Naive thymus-derived CD4-positive, alpha-beta T cell (primary cell): ENCODE measurements around the gene ERCC6. TPM values are rescaled to one million over a fixed set of nuclear protein-coding genes. Genes with fewer than 3 reads are reported as not detected.

ENCODE experiments used
- ATAC-seq: fragments of 150-1000 bp; cut with Tn5 transposase; 2 replicates; pipeline ENCODE4 v1.10.0; 2021; ENCODE audit warnings: mild to moderate bottlenecking, moderate library complexity
- CTCF ChIA-PET: fragments of 350-600 bp; sonication (Branson Sonifier 250); formaldehyde crosslinking; loops from one replicate; lab custom pipeline; 2021; ENCODE audit warnings: antibody characterized with exemption; lab: Charles Lee
- POLR2A ChIA-PET: fragments of 350-600 bp; sonication (Branson Sonifier 250); formaldehyde crosslinking; loops from one replicate; lab custom pipeline; 2021; ENCODE audit warnings: antibody characterized with exemption, inconsistent platforms; lab: Charles Lee
- DNase-seq, 9 donors: peaks; one replicate each; pipeline versions ENCODE4 v3.0.0 to v3.0.0-alpha.2; 2020 to 2022; ENCODE audit warnings: mixed read lengths in 1 of 9
- H3K27ac ChIP-seq: one replicate; pipeline ENCODE4 v1.7.0; 2013; ENCODE audit warnings: mild to moderate bottlenecking, low read depth, low read length, moderate library complexity
- H3K27me3 ChIP-seq, 2 donors: one replicate each; pipeline ENCODE4 v1.7.0; 2013; ENCODE audit warnings: low read length in 2 of 2, mild to moderate bottlenecking in 2 of 2, moderate library complexity in 2 of 2; ENCODE audit not compliant: control insufficient read depth in 2 of 2, insufficient read depth in 2 of 2
- H3K36me3 ChIP-seq, 3 experiments: 1 replicate in 2 of 3; 2 replicates in 1 of 3; pipeline ENCODE4 v1.7.0; 2013; ENCODE audit warnings: low read length in 3 of 3, mild to moderate bottlenecking in 3 of 3, moderate library complexity in 1 of 3; ENCODE audit not compliant: insufficient read depth in 3 of 3, control insufficient read depth in 2 of 3
- H3K4me1 ChIP-seq, 2 donors: one replicate each; pipeline ENCODE4 v1.7.0; 2013; ENCODE audit warnings: low read length in 2 of 2, mild to moderate bottlenecking in 2 of 2, moderate library complexity in 1 of 2; ENCODE audit not compliant: control insufficient read depth in 2 of 2, insufficient read depth in 2 of 2
- H3K4me3 ChIP-seq: 2 replicates; pipeline ENCODE4 v1.7.0; 2013; ENCODE audit warnings: mild to moderate bottlenecking, low read length
- H3K9me3 ChIP-seq, 3 experiments: 1 replicate in 2 of 3; 2 replicates in 1 of 3; pipeline ENCODE4 v1.7.0; 2013; ENCODE audit warnings: low read length in 3 of 3; ENCODE audit not compliant: control insufficient read depth in 2 of 3
- H3K27ac Mint-ChIP-seq, 9 donors: one replicate each; pipeline ENCODE4 v1.8.0; 2020 to 2022; ENCODE audit warnings: mixed read lengths in 9 of 9, mild to moderate bottlenecking in 8 of 9, moderate library complexity in 5 of 9, inconsistent platforms in 2 of 9
- H3K27me3 Mint-ChIP-seq, 5 donors: one replicate each; pipeline ENCODE4 v1.8.0; 2021 to 2022; ENCODE audit warnings: mixed read lengths in 5 of 5, mild to moderate bottlenecking in 1 of 5
- H3K36me3 Mint-ChIP-seq, 5 donors: one replicate each; pipeline ENCODE4 v1.8.0; 2020 to 2022; ENCODE audit warnings: mixed read lengths in 5 of 5, mild to moderate bottlenecking in 3 of 5, inconsistent platforms in 1 of 5
- H3K4me1 Mint-ChIP-seq, 7 donors: one replicate each; pipeline ENCODE4 v1.8.0; 2020 to 2022; ENCODE audit warnings: mixed read lengths in 7 of 7, mild to moderate bottlenecking in 3 of 7, inconsistent platforms in 1 of 7
- H3K4me3 Mint-ChIP-seq, 10 donors: one replicate each; pipeline ENCODE4 v1.8.0; 2020 to 2022; ENCODE audit warnings: mild to moderate bottlenecking in 10 of 10, mixed read lengths in 10 of 10, moderate library complexity in 6 of 10, inconsistent platforms in 2 of 10
- H3K9me3 Mint-ChIP-seq, 11 donors: one replicate each; pipeline ENCODE4 v1.8.0; 2020 to 2022; ENCODE audit warnings: mixed read lengths in 11 of 11, mild to moderate bottlenecking in 4 of 11, inconsistent platforms in 1 of 11, moderate library complexity in 1 of 11
- intact Hi-C, 2 donors: fragments of 100-400 bp; cut with micrococcal nuclease; formaldehyde crosslinking; loops; one replicate each; pipeline ENCODE4 v1.15.1; 2023
- polyA plus RNA-seq, 2 donors: library from polyadenylated mRNA; unstranded; fragments of 300-500 nt; fragmentation: Illumina TruSeq; gene quantifications; one replicate each; pipeline ENCODE4 v1.2.3, GENCODE V29; 2021
- total RNA-seq, 6 experiments: library from RNA in 5 of 6; stranded (reverse) in 5 of 6; gene quantifications; 1 replicate in 5 of 6; 2 replicates in 1 of 6; pipeline ENCODE4 v1.2.3 and lab custom pipeline; 2021 to 2026

The ERCC6 gene
- total and polyA plus RNA-seq, 7 experiments from 2014 or later: 11.0 to 50.7 (median 31.4) TPM

DNA sequence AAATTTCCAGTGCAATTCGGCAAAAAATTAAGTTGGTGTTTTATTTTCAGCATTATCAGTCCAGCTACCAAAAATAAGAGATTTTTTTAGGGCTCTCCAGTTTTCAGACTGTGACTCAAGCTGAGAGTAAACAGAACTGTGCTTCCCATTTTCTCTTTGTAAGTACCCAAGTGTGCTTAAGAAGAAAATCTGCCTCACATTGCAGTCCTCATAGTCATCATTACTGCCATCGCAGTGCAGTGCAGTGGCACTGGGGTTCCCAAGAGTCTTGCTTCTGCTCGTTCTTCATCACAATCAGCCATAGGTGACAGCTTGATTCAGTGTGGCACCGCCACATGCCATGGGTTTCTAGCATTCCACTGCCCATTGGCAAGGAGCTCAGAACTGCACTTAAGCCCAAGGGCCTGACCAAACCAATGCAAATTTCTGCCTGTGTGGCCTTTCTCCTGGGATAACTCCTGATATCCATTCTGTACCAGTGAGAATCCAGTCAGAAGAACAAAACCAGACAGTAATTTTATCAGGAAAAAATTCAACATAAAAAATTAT lies 25.6 kb upstream of the ERCC6 start:
- H3K27me3 ChIP-seq: no peaks in the 10 kb centered on the region
- no peak overlapping the region for H3K27ac ChIP-seq
- no peaks in the 10 kb centered on the region for H3K36me3 Mint-ChIP-seq
- no peaks in the 10 kb centered on the region for H3K9me3 ChIP-seq
- H3K4me1 ChIP-seq: no peaks in the 10 kb centered on the region
- no peak for ATAC-seq
- DNase-seq: no peak
- no peak overlapping the region for H3K4me3 ChIP-seq
- H3K9me3 Mint-ChIP-seq: peaks cover 0 to 5% (median 0%) of the 10 kb centered on the region in 11 donors
- intact Hi-C loops: no loop called here
- H3K27me3 Mint-ChIP-seq: peaks cover 15 to 40% (median 21%) of the 10 kb centered on the region in 5 donors
- no peak overlapping the region for H3K4me3 Mint-ChIP-seq
- no peaks in the 10 kb centered on the region for H3K36me3 ChIP-seq
- ChIA-PET POLR2A (no interaction called here), CTCF (no interaction called here)
- H3K4me1 Mint-ChIP-seq: peaks cover 0 to 4% (median 0%) of the 10 kb centered on the region in 7 donors
- no peak overlapping the region for H3K27ac Mint-ChIP-seq

DNA sequence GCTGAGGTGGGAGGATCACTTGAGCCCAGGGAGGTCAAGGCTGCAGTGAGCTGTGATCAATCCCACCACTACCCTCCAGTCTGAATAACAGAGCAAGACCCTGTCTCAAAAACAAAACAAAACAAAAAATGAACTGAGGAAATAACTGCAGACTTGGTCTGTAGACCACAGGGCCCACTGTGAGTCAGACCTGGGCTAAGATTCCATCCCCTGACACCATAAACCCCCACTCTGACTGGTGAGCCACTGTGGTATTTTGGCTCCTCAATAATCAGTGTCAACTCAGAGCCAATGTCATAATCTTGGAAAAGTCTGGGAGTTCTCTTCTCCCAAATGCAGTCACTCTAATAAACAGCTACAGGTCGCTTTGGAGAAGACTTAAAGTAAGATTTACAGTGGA lies 24.0 kb upstream of the ERCC6 start:
- CTCF ChIA-PET: no interaction called here
- no peak overlapping the region for H3K4me3 Mint-ChIP-seq
- no peak overlapping the region for H3K27ac Mint-ChIP-seq
- H3K36me3 Mint-ChIP-seq: no peaks in the 10 kb centered on the region
- Histone ChIP-seq H3K27me3 (no peaks in the 10 kb centered on the region), H3K9me3 (no peaks in the 10 kb centered on the region), H3K4me1 (no peaks in the 10 kb centered on the region), H3K4me3 (no peak overlapping the region), H3K27ac (no peak overlapping the region), H3K36me3 (no peaks in the 10 kb centered on the region)
- H3K27me3 Mint-ChIP-seq: peaks cover 13 to 46% (median 22%) of the 10 kb centered on the region in 5 donors
- intact Hi-C loops: no loop called here
- peaks cover 0 to 2% (median 0%) of the 10 kb centered on the region in 11 donors for H3K9me3 Mint-ChIP-seq
- POLR2A ChIA-PET: no interaction called here
- ATAC-seq (no peak), DNase-seq (no peak)
- H3K4me1 Mint-ChIP-seq: peaks cover 0 to 2% (median 0%) of the 10 kb centered on the region in 7 donors

DNA sequence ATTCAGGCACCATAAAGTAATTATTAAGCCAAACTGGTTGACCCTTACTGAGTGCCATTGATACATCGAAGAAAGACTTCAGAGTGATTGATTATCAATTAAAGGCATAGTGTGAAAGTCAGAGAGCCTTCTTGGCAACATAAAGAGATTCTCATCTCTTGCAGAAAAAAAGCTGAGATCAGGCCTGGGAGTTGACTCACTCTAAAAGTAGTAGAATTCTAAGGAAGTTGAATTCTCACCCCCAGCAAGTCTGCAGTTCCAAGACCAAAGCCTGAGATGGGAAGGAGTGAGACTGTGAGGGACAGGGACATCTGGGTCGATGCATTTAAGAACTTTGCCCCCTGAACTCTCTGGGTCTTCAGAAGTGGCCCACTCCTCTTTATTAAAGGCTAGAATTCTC lies 21.6 kb upstream of the ERCC6 start:
- Mint-ChIP-seq H3K9me3 (peaks cover 0 to 13% (median 3%) of the 10 kb centered on the region in 11 donors), H3K36me3 (peaks cover 0 to 2% (median 0%) of the 10 kb centered on the region in 5 donors), H3K4me3 (no peak overlapping the region), H3K27ac (no peak overlapping the region), H3K27me3 (peaks cover 9 to 36% (median 23%) of the 10 kb centered on the region in 5 donors), H3K4me1 (no peaks in the 10 kb centered on the region)
- Histone ChIP-seq H3K27me3 (no peaks in the 10 kb centered on the region), H3K4me1 (no peaks in the 10 kb centered on the region), H3K9me3 (peaks cover 0 to 5% (median 0%) of the 10 kb centered on the region in 3 experiments), H3K36me3 (no peaks in the 10 kb centered on the region), H3K27ac (no peak overlapping the region), H3K4me3 (no peak overlapping the region)
- ChIA-PET CTCF (no interaction called here), POLR2A (no interaction called here)
- intact Hi-C loops: no loop called here
- no peak for ATAC-seq
- DNase-seq: no peak

DNA sequence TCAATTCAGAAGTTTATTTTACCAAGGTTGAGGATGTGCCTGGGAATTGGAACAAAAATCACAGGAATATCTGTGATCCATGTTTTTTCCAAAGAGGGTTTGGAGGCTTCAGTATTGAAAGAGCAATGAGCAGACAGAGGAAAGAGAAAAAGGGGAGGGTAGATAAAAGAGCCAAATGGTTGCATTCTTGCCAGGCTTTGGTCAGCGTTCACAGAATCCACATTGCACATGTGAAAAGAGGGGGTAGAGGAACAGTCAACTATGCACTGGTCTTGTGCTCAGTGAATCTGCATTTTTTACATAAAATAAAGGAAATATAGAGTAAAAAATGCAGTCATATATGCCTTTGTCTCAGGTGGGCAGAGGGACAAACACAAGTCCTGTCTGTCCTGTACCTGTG lies 20.6 kb upstream of the ERCC6 start:
- Mint-ChIP-seq H3K27me3 (peaks cover 8 to 34% (median 23%) of the 10 kb centered on the region in 5 donors), H3K27ac (no peak overlapping the region), H3K4me1 (no peaks in the 10 kb centered on the region), H3K9me3 (peaks cover 0 to 17% (median 6%) of the 10 kb centered on the region in 11 donors), H3K36me3 (peaks cover 0 to 5% (median 0%) of the 10 kb centered on the region in 5 donors), H3K4me3 (no peak overlapping the region)
- Histone ChIP-seq H3K27me3 (no peaks in the 10 kb centered on the region), H3K36me3 (no peaks in the 10 kb centered on the region), H3K4me3 (no peak overlapping the region), H3K27ac (no peak overlapping the region), H3K4me1 (no peaks in the 10 kb centered on the region), H3K9me3 (peaks cover 0 to 5% (median 0%) of the 10 kb centered on the region in 3 experiments)
- intact Hi-C loops: no loop called here
- POLR2A ChIA-PET: no interaction called here
- DNase-seq (no peak), ATAC-seq (no peak)
- CTCF ChIA-PET: no interaction called here

DNA sequence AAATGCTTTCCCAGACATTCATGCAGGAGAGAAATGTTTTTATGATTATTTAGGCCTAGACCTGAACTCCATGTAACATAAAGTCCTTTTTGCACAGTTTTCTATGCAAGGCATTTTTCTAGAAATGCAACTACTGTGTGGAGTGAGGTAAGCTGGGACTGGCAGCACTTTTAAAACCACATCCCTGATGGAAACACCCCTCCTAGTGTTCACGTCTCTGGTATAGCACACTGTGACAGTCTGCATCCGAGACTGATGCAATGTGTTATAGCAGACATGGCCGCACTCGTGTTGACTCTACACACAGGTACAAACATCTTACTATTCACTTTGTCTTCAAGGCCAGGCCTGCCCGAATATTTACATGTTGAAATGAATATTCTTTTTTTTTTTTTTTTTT lies 19.3 kb upstream of the ERCC6 start:
- ATAC-seq (no peak), DNase-seq (no peak)
- no peaks in the 10 kb centered on the region for H3K4me1 ChIP-seq
- Mint-ChIP-seq H3K27me3 (peaks cover 11 to 31% (median 23%) of the 10 kb centered on the region in 5 donors), H3K9me3 (peaks cover 0 to 23% (median 6%) of the 10 kb centered on the region in 11 donors), H3K4me3 (no peak overlapping the region), H3K4me1 (no peaks in the 10 kb centered on the region), H3K27ac (no peak overlapping the region), H3K36me3 (peaks cover 0 to 5% (median 0%) of the 10 kb centered on the region in 5 donors)
- intact Hi-C loops: no loop called here
- H3K27ac ChIP-seq: no peak overlapping the region
- no peaks in the 10 kb centered on the region for H3K36me3 ChIP-seq
- ChIA-PET CTCF (no interaction called here), POLR2A (no interaction called here)
- no peaks in the 10 kb centered on the region for H3K27me3 ChIP-seq
- H3K9me3 ChIP-seq: peaks cover 0 to 5% (median 0%) of the 10 kb centered on the region in 3 experiments
- no peak overlapping the region for H3K4me3 ChIP-seq

DNA sequence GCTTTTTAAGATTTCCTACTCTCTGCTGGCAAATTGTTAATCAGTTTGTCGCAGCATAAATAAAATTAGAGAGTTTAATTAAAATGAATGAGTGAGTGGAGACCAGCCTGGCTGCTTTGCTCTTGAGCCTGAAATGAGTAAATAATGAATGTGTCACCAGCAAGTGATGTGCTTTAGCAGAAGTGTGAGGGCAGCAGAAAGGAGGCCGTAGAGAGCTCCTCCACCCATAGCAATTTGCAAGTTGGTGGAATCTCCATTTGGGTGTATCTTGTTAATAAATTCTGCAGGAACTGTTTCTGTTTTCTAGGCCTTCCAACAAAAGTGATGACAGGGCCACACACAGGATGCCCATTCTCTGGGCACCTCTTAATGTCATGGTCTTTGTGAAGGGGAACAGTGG lies 18.8 kb upstream of the ERCC6 start:
- Histone ChIP-seq H3K36me3 (no peaks in the 10 kb centered on the region), H3K4me1 (no peaks in the 10 kb centered on the region), H3K27me3 (no peaks in the 10 kb centered on the region), H3K9me3 (peaks cover 0 to 5% (median 0%) of the 10 kb centered on the region in 3 experiments), H3K27ac (no peak overlapping the region), H3K4me3 (no peak overlapping the region)
- ChIA-PET POLR2A (no interaction called here), CTCF (no interaction called here)
- H3K36me3 Mint-ChIP-seq: peaks cover 0 to 5% (median 0%) of the 10 kb centered on the region in 5 donors
- H3K27me3 Mint-ChIP-seq: peaks cover 13 to 33% (median 28%) of the 10 kb centered on the region in 5 donors
- H3K4me3 Mint-ChIP-seq: no peak overlapping the region
- H3K27ac Mint-ChIP-seq: no peak overlapping the region
- H3K9me3 Mint-ChIP-seq: peaks cover 0 to 23% (median 6%) of the 10 kb centered on the region in 11 donors
- no peak for DNase-seq
- ATAC-seq: no peak
- H3K4me1 Mint-ChIP-seq: no peaks in the 10 kb centered on the region
- intact Hi-C loops: no loop called here

DNA sequence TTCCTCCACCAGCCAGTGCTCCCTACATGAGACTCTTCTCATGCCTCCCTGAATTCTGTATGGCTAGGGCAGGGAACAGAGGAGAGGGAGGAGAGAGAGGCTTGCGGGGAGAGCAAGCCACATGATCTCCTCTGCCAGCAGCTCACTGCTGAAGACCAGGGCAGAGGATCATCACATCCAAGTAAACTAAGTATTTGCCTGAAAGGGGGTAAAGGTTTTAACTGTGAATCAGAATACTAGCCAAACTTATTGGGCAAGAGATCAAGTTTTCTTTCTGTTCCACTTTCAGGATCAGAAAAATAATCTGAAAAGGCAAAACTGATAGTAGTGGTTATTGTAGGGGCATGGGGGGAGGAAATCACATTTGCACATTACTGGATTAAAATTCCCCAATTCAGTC lies 17.8 kb upstream of the ERCC6 start:
- intact Hi-C loops: no loop called here
- Mint-ChIP-seq H3K27ac (no peak overlapping the region), H3K36me3 (peaks cover 0 to 5% (median 0%) of the 10 kb centered on the region in 5 donors), H3K4me3 (no peak overlapping the region), H3K9me3 (peaks cover 0 to 23% (median 6%) of the 10 kb centered on the region in 11 donors), H3K27me3 (peaks cover 16 to 37% (median 29%) of the 10 kb centered on the region in 5 donors), H3K4me1 (no peaks in the 10 kb centered on the region)
- DNase-seq: no peak
- H3K4me1 ChIP-seq: no peaks in the 10 kb centered on the region
- no peak overlapping the region for H3K4me3 ChIP-seq
- peaks cover 0 to 5% (median 0%) of the 10 kb centered on the region in 3 experiments for H3K9me3 ChIP-seq
- H3K36me3 ChIP-seq: no peaks in the 10 kb centered on the region
- CTCF ChIA-PET: no interaction called here
- H3K27ac ChIP-seq: no peak overlapping the region
- POLR2A ChIA-PET: no interaction called here
- H3K27me3 ChIP-seq: no peaks in the 10 kb centered on the region
- no peak for ATAC-seq
